ENCODE data around the gene MAEA.

The MAEA gene

GRCh38 chr4:1340181-1340747, 50.6 kb downstream of the MAEA start:
- no peak overlapping the region for H3K9ac ChIP-seq
- no peak overlapping the region for H3K27ac ChIP-seq
- peaks cover 56 to 64% (median 60%) of the 10 kb centered on the region in 11 experiments for H3K36me3 ChIP-seq
- peaks cover 0 to 21% (median 7%) of the 10 kb centered on the region in 11 experiments; a peak in 15 of 22 replicates for H3K9me3 ChIP-seq (replicated peaks in 1 of 11)
- no peak overlapping the region for H3K4me3 ChIP-seq
- H3K27me3 ChIP-seq, result no peaks in the 10 kb centered on the region
- peaks cover 13 to 34% (median 18%) of the 10 kb centered on the region in 10 experiments for H3K4me1 ChIP-seq
- peaks cover 0 to 30% (median 6%) of the 10 kb centered on the region in 11 experiments; a peak in 5 of 22 replicates for H4K20me1 ChIP-seq
- H3K4me2 ChIP-seq, result no peak overlapping the region
- no peak for TF ChIP-seq Cebpa-rat (IDR thresholded peaks at IDR 0.05)

GRCh38 chr4:1340861-1341260, 51.2 kb downstream of the MAEA start:
- Histone ChIP-seq H3K27me3 (no peaks in the 10 kb centered on the region), H3K27ac (no peak overlapping the region), H3K36me3 (peaks cover 55 to 61% (median 58%) of the 10 kb centered on the region in 11 experiments), H3K4me1 (peaks cover 17 to 39% (median 23%) of the 10 kb centered on the region in 10 experiments), H3K4me3 (no peak overlapping the region), H3K9ac (no peak overlapping the region), H4K20me1 (peaks cover 0 to 30% (median 6%) of the 10 kb centered on the region in 11 experiments; a peak in 5 of 22 replicates), H3K4me2 (no peak overlapping the region), H3K9me3 (replicated peaks in 1 of 11) (peaks cover 0 to 15% (median 5%) of the 10 kb centered on the region in 11 experiments; a peak in 13 of 22 replicates)
- no peak for TF ChIP-seq Cebpa-rat (IDR thresholded peaks at IDR 0.05)

DNA sequence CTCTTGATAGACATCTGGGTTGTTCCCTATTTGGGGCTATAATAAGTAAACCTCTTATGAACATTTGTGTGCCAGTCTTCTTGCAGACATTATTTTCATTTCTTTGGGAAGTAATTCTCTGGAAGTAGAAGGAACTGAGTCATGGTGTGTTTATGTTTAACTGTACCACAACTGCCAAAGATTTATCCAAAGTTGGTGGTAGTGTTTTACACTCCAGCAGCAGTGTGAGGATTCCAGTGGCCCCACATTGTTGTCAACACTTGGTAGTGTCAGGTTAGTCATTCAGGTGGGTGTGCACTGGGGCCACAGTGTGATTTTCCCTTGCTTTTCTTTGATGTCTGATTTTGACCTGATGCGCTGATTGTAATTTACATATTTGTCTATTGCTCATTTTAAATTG, 52.3 kb downstream of the MAEA start:
- Histone ChIP-seq H3K27ac (no peak overlapping the region), H3K4me1 (peaks cover 17 to 34% (median 20%) of the 10 kb centered on the region in 10 experiments), H4K20me1 (peaks cover 0 to 30% (median 6%) of the 10 kb centered on the region in 11 experiments; a peak in 5 of 22 replicates), H3K36me3 (peaks cover 43 to 50% (median 46%) of the 10 kb centered on the region in 11 experiments), H3K27me3 (no peaks in the 10 kb centered on the region), H3K4me3 (no peak overlapping the region), H3K9me3 (replicated peaks in 1 of 11) (peaks cover 0 to 3% (median 0%) of the 10 kb centered on the region in 11 experiments; a peak in 3 of 22 replicates), H3K4me2 (no peak overlapping the region), H3K9ac (no peak overlapping the region)
- TF ChIP-seq Cebpa-rat (IDR thresholded peaks at IDR 0.05), result no peak

DNA sequence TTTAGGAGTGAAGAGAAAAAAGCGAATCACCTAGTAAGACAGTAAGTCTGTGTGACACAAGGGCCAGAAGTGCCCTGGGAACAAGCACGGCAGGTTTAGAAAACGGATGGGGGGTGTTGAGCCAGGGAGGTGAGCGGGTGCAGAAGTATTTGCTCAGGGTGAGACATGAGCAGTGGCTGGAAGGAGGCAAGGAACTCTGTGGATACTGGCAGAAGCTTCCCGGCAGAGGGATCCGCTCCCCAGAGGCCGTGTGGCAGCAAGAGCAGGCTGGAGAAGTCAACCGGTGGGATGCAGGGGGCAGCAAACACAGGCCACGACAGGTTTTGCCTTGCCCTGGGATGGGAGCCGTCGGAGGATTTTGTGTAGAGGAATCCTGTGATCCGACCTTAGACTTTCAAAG, 55.0 kb downstream of the MAEA start:
- no peaks in the 10 kb centered on the region for H3K9me3 ChIP-seq (replicated peaks in 1 of 11)
- H3K36me3 ChIP-seq, result peaks cover 16 to 23% (median 21%) of the 10 kb centered on the region in 11 experiments
- H3K4me1 ChIP-seq, result peaks cover 33 to 46% (median 39%) of the 10 kb centered on the region in 10 experiments
- no peak for TF ChIP-seq Cebpa-rat (IDR thresholded peaks at IDR 0.05)
- no peaks in the 10 kb centered on the region for H3K27me3 ChIP-seq
- peak overlapping the region in 2 of 10 experiments; percentile 1 to 96; a peak in 1 of 20 replicates for H3K4me3 ChIP-seq
- H4K20me1 ChIP-seq, result peaks cover 0 to 19% (median 5%) of the 10 kb centered on the region in 11 experiments; a peak in 5 of 22 replicates
- H3K4me2 ChIP-seq, result peak overlapping the region; percentile 86 to 98 (median 93)
- H3K27ac ChIP-seq, result peak overlapping the region in 2 of 11 experiments; percentile 89 to 93; a peak in 2 of 22 replicates
- peak overlapping the region in 9 of 11 experiments; percentile 14 to 95 (median 91); a peak in 13 of 22 replicates for H3K9ac ChIP-seq

DNA sequence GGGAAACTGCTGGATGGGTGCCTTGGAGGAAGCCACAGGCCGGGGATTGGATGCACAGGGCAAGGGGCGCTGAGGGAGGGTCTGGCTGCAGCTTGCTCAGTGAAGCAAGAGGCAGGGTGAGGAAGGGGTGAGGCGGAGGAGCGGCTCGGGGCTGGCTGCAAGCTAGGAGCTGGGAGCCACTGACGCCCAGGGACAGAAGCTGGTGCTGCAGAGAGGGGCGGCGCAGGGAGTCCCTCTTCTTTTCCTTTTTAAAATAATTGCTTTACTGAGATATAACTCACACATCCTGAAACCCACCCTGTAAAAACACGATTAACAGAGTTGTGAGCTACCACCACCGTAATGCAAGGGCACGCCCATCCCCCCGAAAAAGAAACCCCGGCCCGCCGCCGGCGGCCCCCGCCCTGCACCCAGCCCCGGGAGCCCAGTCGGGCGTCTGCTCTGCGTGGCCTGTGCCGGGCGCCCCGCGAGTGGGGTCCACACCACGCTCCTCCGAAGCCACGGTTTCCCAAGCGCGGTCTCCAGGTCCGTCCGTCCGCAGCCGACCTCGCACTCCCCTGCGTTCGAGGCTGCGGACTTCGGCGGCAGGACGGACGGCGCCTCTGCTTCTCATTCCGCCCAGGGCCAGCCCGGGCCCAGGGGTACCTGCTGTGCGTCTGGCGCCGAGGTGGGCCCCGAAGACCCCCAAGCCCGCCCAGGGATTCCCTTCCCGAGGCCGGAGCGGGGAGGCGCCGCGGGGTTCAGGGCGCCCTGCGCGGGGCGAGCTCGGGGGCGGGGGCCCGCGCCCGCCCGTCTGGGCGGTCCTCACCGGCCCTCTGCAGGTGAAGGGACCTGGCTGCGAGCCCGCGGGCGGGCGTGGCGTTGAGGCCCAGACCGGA, 56.5 kb downstream of the MAEA start:
- Histone ChIP-seq H4K20me1 (peaks cover 0 to 6% (median 0%) of the 10 kb centered on the region in 11 experiments; a peak in 1 of 22 replicates), H3K4me3 (peak overlapping the region; percentile 77 to 97 (median 95)), H3K27me3 (no peaks in the 10 kb centered on the region), H3K4me1 (peaks cover 36 to 53% (median 47%) of the 10 kb centered on the region in 10 experiments), H3K4me2 (peak overlapping the region; percentile 86 to 98 (median 93)), H3K9me3 (replicated peaks in 1 of 11) (no peaks in the 10 kb centered on the region), H3K27ac (peak overlapping the region; percentile 84 to 98 (median 90)), H3K36me3 (peaks cover 2 to 17% (median 8%) of the 10 kb centered on the region in 11 experiments; a peak in 21 of 22 replicates), H3K9ac (peak overlapping the region; percentile 83 to 95 (median 92))
- no peak for TF ChIP-seq Cebpa-rat (IDR thresholded peaks at IDR 0.05)

DNA sequence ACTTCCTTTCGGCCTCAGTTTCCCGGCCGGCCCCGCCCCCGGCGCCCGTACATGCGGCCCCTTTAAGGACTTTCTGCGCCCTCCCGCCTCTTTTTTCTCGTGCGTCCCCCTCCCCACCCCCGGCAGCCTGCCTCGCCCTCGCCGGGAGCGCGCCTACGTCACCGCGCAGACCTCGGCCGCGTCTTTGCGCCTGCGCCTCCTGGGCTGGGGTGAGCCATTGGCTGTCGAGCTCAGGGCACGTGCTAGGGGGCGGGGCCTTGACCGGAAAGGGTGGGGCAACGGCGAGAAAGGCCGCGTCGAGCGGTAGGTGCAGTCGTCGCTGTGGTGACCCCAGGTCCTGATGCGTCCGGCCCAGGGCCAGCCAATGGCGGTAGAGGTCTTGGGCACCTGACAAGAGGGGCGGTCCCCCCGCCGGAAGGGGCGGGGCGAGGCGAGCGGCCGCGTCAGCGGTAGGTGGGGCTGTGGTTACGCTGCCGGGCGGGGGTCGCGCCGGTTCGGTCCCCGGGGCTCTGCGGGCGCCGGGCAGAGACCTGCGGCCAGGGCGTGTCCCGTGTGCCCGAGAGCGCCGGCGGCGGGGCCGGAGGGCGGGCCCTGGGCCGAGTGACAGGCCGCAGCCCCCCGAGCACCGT, 57.2 kb downstream of the MAEA start, which contains the start of gene UVSSA:
TSS of gene UVSSA (plus strand) at position 428 of the 629 bp plus-strand sequence. CDS start 884 bp downstream, outside the sequence.
- Histone ChIP-seq H3K9ac (peak within 1 kb of the TSS; percentile 87 to 98 (median 95)), H3K36me3 (peaks cover 0 to 10% (median under 1%) of the 10 kb centered on the region in 11 experiments; a peak in 5 of 22 replicates), H3K27me3 (no peaks in the 10 kb centered on the region), H3K4me1 (peaks cover 42 to 61% (median 51%) of the 10 kb centered on the region in 10 experiments), H3K4me3 (peak within 1 kb of the TSS; percentile 77 to 97 (median 95)), H4K20me1 (peaks cover 0 to 6% (median 0%) of the 10 kb centered on the region in 11 experiments; a peak in 4 of 22 replicates), H3K9me3 (replicated peaks in 1 of 11) (no peaks in the 10 kb centered on the region), H3K4me2 (peak within 1 kb of the TSS; percentile 87 to 98 (median 93)), H3K27ac (peak within 1 kb of the TSS; percentile 89 to 99 (median 95))
- no peak for TF ChIP-seq Cebpa-rat (IDR thresholded peaks at IDR 0.05)

DNA sequence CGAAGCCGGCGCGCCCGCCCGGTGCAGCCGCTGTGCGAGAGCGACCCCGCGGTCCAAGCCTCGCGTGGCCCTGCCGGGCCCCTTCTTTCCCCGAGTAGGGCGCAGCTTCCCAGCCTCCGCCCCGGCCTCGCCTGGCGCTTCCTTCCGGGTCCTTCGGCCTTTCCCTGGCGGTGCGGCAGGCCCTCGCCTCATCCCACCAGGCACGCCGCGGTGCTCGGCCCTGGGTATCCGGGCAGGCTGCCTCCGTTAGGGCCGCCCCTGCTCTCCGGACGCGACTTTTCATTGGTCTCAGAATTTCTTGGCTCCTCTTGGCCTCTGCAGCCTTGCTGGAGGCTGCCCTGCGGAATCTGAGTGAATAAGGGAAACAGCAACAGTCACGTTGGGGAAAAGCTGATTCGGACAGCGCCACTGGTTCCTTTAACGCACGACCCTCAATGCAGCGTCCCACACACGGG, 57.7 kb downstream of the MAEA start:
- Histone ChIP-seq H3K36me3 (peaks cover 0 to 14% (median 0%) of the 10 kb centered on the region in 11 experiments; a peak in 5 of 22 replicates), H3K9ac (peak overlapping the region; percentile 87 to 98 (median 95)), H3K9me3 (replicated peaks in 1 of 11) (no peaks in the 10 kb centered on the region), H3K4me2 (peak overlapping the region; percentile 76 to 97 (median 91)), H3K27ac (peak overlapping the region; percentile 89 to 99 (median 95)), H3K27me3 (no peaks in the 10 kb centered on the region), H3K4me1 (peaks cover 41 to 66% (median 53%) of the 10 kb centered on the region in 10 experiments), H4K20me1 (peaks cover 0 to 10% (median 4%) of the 10 kb centered on the region in 11 experiments; a peak in 7 of 22 replicates), H3K4me3 (peak overlapping the region; percentile 77 to 97 (median 95))
- no peak for TF ChIP-seq Cebpa-rat (IDR thresholded peaks at IDR 0.05)

GRCh38 chr4:1348014-1348513, 58.4 kb downstream of the MAEA start:
- Histone ChIP-seq H3K4me3 (peak overlapping the region; percentile 77 to 97 (median 95)), H3K4me1 (peaks cover 38 to 66% (median 52%) of the 10 kb centered on the region in 10 experiments), H3K9ac (peak overlapping the region; percentile 87 to 98 (median 95)), H3K27me3 (no peaks in the 10 kb centered on the region), H3K36me3 (peaks cover 0 to 21% (median 0%) of the 10 kb centered on the region in 11 experiments; a peak in 7 of 22 replicates), H3K4me2 (peak overlapping the region; percentile 76 to 97 (median 91)), H3K9me3 (replicated peaks in 1 of 11) (no peaks in the 10 kb centered on the region), H3K27ac (peak overlapping the region; percentile 89 to 99 (median 95)), H4K20me1 (peaks cover 0 to 12% (median 5%) of the 10 kb centered on the region in 11 experiments; a peak in 8 of 22 replicates)
- TF ChIP-seq Cebpa-rat (IDR thresholded peaks at IDR 0.05), result no peak
